Fibroblast of the aortic adventitia (primary cell): ENCODE data around the gene LGALS9. TPM values are rescaled to one million over a fixed set of nuclear protein-coding genes. Genes with fewer than 3 reads are reported as not detected.
A peak's percentile ranks its signal among the peaks of the same experiment; 100 is the strongest.

Source experiments
- DNase-seq: peaks from one replicate; pipeline ENCODE4 v3.0.0-alpha.2; 2010; ENCODE audit warnings: low read depth
- H3K4me3 ChIP-seq: 2 replicates; pipeline ENCODE4 v1.5.1; 2011; ENCODE audit warnings: low read depth, mild to moderate bottlenecking, control low read depth, low read length, moderate library complexity
- total RNA-seq: library from RNA; depleted of rRNA; stranded (reverse); fragments of >200 nt; gene quantifications from 2 replicates; pipeline ENCODE4 v1.2.3, GENCODE V29; 2012; ENCODE audit warnings: low replicate concordance
- TF ChIP-seq, protein P1 (sequence below): IDR thresholded peaks from 2 replicates; pipeline ENCODE4 v1.5.1; 2011; ENCODE audit warnings: mild to moderate bottlenecking, low read length, control low read depth, inconsistent platforms; ENCODE audit not compliant: insufficient read depth

LGALS9 gene
- 0.90 and 5.4 TPM in 2 replicates for total RNA-seq

DNA sequence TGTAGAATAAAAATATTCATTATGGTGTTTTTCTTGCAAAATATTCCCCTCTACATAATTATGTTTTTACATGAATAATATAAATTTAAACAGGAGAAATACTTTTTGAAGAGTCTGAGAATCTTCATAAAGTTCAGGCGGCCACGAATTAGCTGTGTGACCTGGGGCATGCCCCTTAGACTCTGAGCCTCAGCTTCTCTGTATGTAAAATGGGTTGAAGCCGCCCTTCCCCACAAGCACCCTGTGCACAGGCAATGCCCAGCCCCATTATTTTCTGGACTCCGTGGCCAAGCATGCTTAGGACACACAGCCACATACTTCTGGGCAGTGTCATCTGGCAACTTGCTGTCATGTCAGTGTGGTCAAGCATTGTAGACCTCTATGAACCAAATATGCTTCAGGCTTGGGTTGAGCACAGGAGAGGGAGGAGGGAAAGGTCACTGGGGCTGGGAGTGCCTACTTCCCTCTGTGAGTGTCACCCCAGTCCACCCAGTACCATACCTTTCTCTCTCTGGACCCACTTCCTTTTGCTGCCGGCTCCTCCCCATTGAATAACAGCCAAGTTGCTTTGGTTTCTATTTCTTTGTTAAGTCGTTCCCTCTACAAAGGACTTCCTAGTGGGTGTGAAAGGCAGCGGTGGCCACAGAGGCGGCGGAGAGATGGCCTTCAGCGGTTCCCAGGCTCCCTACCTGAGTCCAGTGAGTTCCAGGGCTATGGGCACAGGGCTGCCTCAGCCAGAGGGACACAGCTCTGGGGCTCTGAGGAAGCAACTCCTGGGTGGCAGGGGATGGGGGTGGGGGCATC, at the start of gene LGALS9:
Gene LGALS9 (plus strand): TSS at position 582 of the 804 bp plus-strand sequence. CDS start 78 bp downstream, at position 660.
- DNase-seq: peak; percentile 16
- no peak within 1 kb of the TSS for H3K4me3 ChIP-seq
- TF ChIP-seq, protein P1, sequence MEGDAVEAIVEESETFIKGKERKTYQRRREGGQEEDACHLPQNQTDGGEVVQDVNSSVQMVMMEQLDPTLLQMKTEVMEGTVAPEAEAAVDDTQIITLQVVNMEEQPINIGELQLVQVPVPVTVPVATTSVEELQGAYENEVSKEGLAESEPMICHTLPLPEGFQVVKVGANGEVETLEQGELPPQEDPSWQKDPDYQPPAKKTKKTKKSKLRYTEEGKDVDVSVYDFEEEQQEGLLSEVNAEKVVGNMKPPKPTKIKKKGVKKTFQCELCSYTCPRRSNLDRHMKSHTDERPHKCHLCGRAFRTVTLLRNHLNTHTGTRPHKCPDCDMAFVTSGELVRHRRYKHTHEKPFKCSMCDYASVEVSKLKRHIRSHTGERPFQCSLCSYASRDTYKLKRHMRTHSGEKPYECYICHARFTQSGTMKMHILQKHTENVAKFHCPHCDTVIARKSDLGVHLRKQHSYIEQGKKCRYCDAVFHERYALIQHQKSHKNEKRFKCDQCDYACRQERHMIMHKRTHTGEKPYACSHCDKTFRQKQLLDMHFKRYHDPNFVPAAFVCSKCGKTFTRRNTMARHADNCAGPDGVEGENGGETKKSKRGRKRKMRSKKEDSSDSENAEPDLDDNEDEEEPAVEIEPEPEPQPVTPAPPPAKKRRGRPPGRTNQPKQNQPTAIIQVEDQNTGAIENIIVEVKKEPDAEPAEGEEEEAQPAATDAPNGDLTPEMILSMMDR: no peak

DNA sequence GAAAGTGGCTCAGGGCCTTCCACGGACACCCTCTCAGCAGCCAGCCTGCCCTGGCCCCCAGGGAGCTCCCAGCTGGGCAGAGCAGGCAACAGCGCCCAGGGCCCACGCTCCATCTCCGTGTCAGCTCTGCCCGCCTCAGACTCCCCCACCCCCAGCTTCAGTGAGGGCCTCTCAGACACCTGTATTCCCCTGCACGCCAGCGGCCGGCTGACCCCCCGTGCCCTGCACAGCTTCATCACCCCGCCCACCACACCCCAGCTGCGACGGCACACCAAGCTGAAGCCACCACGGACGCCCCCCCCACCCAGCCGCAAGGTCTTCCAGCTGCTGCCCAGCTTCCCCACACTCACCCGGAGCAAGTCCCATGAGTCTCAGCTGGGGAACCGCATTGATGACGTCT, 48.3 kb upstream of the LGALS9 start:
- DNase-seq: no peak
- TF ChIP-seq, protein P1: no peak
- H3K4me3 ChIP-seq: no peak overlapping the region

DNA sequence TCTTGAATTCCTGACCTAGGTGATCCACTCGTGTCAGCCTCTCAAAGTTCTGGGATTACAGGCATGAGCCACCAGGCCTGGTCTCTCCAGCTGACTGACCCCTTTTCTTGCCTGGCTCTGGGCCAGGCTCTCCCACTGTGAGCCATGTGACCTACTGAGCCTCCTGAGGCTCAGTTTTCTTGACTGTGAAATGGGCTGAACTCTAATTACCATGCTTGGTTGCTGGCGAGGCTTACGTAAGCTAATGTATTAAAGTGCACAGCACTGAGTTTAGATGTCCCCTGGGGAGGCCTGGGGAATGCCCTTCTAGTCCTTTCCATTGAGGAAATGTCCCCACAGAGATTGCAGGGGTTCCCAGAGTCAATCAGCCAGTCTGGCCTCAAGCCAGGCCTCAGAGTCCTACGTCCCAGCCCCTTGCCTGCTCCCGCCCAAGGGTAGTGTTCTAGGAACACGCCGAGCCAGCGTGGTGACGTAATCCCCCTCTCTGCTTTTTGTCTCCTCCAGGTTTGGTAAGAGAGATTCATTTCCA, 45.8 kb upstream of the LGALS9 start:
- DNase-seq: no peak
- H3K4me3 ChIP-seq: no peak overlapping the region
- TF ChIP-seq, protein P1: no peak

DNA sequence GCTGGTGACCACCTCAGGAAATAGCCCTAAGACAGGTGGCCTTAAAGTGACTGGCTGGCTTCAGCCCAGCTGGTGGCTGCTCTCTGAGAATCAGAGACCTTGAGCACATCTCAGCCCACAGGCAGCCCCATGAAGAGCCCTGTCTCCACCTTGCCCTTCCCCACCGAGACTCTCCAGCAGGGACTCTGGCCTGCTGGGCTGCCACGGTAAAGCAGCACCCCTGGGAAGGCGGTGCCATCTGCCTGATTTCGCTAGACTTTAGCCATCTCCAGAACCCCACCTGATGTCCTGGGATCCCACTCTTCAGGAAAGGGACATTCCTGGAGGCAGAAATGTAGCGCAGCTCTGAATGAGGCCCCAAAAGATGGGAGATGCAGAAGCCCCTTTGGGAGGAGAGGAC, 45.2 kb upstream of the LGALS9 start:
- no peak overlapping the region for H3K4me3 ChIP-seq
- no peak for DNase-seq
- TF ChIP-seq, protein P1: no peak

GRCh38 chr17:27586203-27586721, 44.7 kb upstream of the LGALS9 start:
- H3K4me3 ChIP-seq: no peak overlapping the region
- TF ChIP-seq, protein P1: peak; percentile 8
- peak; percentile 58 for DNase-seq

GRCh38 chr17:27588354-27588753, 42.6 kb upstream of the LGALS9 start:
- TF ChIP-seq, protein P1: no peak
- DNase-seq: no peak
- H3K4me3 ChIP-seq: no peak overlapping the region
